ENCODE measurements around the gene ABL1.

ABL1 gene

DNA sequence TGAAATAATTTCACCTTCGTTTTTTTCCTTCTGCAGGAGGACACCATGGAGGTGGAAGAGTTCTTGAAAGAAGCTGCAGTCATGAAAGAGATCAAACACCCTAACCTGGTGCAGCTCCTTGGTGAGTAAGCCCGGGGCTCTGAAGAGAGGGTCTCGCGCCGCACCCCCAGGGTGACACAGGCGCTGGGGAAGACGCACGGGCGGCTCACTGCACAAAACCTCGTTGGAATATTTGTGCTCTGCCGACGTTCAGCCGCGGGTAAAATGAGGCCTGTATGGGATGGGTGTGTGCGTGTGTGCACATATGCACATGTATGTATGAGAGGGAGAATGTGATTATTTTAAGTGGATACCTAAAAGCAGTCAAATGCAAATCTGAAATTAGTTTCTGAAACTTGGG, 37.0 kb downstream of the ABL1 start:
- DNase-seq (ENCODE audit: low read depth in 2 of 2): no peak

DNA sequence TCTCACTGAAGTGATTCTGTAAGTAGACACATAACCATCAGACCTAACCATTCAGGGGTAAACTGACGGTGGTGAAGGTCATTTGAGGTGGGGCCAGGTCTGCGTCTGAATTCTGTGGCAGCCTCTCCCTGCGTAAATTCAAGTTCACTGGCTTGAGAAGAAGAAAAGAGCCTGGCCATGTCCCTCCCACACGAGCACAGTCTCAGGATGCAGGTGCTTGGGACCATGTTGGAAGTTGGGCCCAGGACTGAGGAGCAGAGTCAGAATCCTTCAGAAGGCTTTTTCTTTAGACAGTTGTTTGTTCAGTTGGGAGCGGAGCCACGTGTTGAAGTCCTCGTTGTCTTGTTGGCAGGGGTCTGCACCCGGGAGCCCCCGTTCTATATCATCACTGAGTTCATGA, 37.5 kb downstream of the ABL1 start:
- no peak for DNase-seq (ENCODE audit: low read depth in 2 of 2)

DNA sequence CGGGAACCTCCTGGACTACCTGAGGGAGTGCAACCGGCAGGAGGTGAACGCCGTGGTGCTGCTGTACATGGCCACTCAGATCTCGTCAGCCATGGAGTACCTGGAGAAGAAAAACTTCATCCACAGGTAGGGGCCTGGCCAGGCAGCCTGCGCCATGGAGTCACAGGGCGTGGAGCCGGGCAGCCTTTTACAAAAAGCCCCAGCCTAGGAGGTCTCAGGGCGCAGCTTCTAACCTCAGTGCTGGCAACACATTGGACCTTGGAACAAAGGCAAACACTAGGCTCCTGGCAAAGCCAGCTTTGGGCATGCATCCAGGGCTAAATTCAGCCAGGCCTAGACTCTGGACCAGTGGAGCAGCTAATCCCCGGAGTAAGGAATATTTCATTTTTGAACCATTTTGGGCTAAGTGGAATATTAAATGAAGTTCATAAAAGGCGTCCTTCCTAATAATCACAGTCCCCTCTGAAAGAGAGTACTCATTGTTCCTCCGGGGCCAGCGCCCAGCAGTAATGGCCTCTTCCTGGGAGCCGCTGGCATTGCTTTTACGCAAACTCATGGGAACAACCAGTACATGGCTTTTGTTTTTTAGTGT, 38.0 kb downstream of the ABL1 start:
- no peak for DNase-seq (ENCODE audit: low read depth in 2 of 2)

- no peak for DNase-seq (ENCODE audit: low read depth in 2 of 2)
Observed at GRCh38 chr9:130873966-130874365, 38.9 kb downstream of the ABL1 start.

DNA sequence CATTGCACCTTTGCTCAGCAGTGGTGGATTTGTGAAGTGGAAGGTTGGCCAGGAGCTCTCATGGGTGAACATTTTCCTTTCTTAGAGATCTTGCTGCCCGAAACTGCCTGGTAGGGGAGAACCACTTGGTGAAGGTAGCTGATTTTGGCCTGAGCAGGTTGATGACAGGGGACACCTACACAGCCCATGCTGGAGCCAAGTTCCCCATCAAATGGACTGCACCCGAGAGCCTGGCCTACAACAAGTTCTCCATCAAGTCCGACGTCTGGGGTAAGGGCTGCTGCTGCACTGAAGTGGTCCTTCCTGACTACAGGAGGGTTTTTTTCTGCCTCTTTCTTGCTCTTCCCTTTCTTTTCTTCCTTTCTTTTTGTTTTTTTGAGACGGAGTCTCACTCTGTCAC, 39.7 kb downstream of the ABL1 start:
- DNase-seq (ENCODE audit: low read depth in 2 of 2): no peak

- no peak for DNase-seq (ENCODE audit: low read depth in 2 of 2)
Observed at GRCh38 chr9:130877300-130877699, 42.2 kb downstream of the ABL1 start.

GRCh38 chr9:130878295-130878694, 43.2 kb downstream of the ABL1 start:
- DNase-seq (ENCODE audit: low read depth in 2 of 2): no peak

DNA sequence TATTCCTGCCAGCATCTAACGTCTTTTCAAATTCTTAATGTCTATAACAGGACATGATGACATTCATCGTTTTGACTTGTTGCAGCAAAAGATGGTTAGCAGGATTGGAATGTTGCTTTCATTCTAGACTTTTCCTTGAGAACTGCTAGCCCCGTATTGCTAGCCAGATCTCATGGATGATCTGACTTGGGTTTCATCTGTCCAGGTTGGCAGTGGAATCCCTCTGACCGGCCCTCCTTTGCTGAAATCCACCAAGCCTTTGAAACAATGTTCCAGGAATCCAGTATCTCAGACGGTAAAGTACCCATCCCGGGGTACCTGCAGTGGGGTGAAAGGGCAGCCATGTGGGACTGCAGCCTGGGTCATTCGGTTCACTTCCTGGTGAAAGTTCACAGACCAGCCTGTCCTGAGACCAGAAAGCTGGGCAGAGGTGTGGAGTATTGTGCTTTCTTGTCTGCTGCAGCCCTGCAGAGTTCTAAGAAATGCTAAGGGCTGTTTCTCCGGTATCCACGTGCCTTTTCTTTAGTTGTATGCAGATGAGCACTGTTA, 44.9 kb downstream of the ABL1 start:
- DNase-seq (ENCODE audit: low read depth in 2 of 2): no peak

- no peak for DNase-seq (ENCODE audit: low read depth in 2 of 2)
Observed at GRCh38 chr9:130880599-130881220, 45.7 kb downstream of the ABL1 start.

- no peak for DNase-seq (ENCODE audit: low read depth in 2 of 2)
Observed at GRCh38 chr9:130881516-130881915, 46.5 kb downstream of the ABL1 start.

- no peak for DNase-seq (ENCODE audit: low read depth in 2 of 2)
Observed at GRCh38 chr9:130882696-130883225, 47.7 kb downstream of the ABL1 start.

- DNase-seq (ENCODE audit: low read depth in 2 of 2): no peak
Observed at GRCh38 chr9:130883479-130883878, 48.4 kb downstream of the ABL1 start.

- no peak for DNase-seq (ENCODE audit: low read depth in 2 of 2)
Observed at GRCh38 chr9:130884111-130884531, 49.1 kb downstream of the ABL1 start.

DNA sequence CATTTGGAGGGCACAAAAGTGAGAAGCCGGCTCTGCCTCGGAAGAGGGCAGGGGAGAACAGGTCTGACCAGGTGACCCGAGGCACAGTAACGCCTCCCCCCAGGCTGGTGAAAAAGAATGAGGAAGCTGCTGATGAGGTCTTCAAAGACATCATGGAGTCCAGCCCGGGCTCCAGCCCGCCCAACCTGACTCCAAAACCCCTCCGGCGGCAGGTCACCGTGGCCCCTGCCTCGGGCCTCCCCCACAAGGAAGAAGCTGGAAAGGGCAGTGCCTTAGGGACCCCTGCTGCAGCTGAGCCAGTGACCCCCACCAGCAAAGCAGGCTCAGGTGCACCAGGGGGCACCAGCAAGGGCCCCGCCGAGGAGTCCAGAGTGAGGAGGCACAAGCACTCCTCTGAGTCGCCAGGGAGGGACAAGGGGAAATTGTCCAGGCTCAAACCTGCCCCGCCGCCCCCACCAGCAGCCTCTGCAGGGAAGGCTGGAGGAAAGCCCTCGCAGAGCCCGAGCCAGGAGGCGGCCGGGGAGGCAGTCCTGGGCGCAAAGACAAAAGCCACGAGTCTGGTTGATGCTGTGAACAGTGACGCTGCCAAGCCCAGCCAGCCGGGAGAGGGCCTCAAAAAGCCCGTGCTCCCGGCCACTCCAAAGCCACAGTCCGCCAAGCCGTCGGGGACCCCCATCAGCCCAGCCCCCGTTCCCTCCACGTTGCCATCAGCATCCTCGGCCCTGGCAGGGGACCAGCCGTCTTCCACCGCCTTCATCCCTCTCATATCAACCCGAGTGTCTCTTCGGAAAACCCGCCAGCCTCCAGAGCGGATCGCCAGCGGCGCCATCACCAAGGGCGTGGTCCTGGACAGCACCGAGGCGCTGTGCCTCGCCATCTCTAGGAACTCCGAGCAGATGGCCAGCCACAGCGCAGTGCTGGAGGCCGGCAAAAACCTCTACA, 49.8 kb downstream of the ABL1 start:
- DNase-seq (ENCODE audit: low read depth in 2 of 2): no peak

- DNase-seq (ENCODE audit: low read depth in 2 of 2): no peak
Observed at GRCh38 chr9:130885484-130886375, 50.7 kb downstream of the ABL1 start.

DNA sequence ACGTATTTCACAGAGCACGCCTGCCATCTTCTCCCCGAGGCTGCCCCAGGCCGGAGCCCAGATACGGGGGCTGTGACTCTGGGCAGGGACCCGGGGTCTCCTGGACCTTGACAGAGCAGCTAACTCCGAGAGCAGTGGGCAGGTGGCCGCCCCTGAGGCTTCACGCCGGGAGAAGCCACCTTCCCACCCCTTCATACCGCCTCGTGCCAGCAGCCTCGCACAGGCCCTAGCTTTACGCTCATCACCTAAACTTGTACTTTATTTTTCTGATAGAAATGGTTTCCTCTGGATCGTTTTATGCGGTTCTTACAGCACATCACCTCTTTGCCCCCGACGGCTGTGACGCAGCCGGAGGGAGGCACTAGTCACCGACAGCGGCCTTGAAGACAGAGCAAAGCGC, 51.9 kb downstream of the ABL1 start:
- no peak for DNase-seq (ENCODE audit: low read depth in 2 of 2)

DNA sequence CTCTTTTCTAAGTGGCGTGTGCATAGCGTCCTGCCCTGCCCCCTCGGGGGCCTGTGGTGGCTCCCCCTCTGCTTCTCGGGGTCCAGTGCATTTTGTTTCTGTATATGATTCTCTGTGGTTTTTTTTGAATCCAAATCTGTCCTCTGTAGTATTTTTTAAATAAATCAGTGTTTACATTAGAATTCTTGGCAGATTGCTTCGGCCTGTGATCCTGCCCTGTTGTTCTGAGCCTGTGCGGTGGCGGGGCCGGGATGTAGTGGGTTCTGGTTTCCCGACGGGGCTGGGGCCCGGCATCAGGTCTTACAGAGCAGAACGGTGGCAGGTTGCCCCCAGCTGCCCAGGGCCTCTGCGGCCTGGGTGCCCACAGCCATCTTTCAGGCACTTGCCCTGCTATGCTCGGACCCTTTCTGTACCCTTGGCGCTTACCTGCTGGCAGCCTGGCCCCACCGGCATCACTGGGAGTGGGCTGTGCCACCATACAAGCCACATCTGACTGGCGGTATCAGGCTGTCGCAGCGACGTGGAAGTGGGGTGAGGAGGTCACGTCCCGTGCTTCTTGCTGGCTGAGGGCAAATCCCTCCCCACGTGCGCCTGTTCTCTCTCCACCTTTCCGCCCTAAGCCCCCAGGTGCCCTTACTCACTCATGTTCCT, 52.6 kb downstream of the ABL1 start:
- no peak for DNase-seq (ENCODE audit: low read depth in 2 of 2)

GRCh38 chr9:130888146-130888885, 53.3 kb downstream of the ABL1 start:
- DNase-seq (ENCODE audit: low read depth in 2 of 2): no peak

DNA sequence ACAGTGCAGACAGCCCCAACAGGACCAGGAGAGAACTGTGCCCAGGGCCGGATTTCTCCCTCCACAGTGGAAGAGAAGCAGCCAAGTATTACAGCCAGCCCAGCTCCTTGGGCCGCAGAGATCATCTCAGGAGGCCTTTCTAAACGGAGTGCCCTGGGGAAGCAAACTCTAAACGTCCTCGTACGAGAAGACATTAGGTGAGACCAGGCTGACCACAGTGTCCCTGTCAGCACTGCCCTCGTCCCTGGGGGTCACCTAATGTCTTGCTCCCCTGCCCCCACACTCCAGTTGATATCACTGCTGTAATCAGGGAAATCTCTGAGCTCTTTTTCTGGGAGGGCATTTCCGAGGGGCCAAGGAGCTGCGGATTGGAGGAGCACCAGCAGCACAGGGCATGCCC, 55.1 kb downstream of the ABL1 start:
- no peak for DNase-seq (ENCODE audit: low read depth in 2 of 2)

Measured in stimulated activated CD4-positive, alpha-beta T cell treated with anti-CD3 and anti-CD28 coated beads, Interleukin-12 subunit alpha, Interleukin-12 subunit beta, amount 100 ng/mL, for 24 hours (primary cell).